Measurements from ENCODE around the gene PLPPR1.

DNA sequence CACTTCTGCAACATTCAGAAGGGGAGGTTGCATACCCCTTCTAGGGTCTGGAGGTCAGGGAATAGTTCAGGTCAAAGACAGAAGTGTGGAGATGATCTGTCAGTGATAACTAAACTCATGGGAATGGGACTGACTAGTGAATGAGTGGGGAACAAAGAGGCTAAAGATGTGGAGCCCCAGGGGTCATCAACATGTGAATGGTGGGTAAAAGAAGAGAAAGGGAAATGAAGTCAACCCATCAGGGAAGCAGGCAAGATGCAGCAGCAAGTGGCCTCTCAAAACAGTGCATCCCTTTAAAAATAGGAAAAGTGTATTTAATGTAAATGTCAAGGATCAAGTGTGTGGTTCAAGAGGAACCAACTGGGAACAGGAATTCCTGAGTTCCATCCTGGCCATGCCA is 69.9 kb downstream of the PLPPR1 start:
- no peak for TF ChIP-seq GATA2 (IDR thresholded peaks at IDR 0.05; ENCODE audit: low read depth, low read length)
- no peak for TF ChIP-seq GATA3 (IDR thresholded peaks at IDR 0.05; ENCODE audit: low read depth, low read length)
